ENCODE measurements around the gene STYX.
A peak's percentile ranks its signal among the peaks of the same experiment; 100 is the strongest.

Gene STYX

GRCh38 chr14:52790011-52790755, 60.2 kb downstream of the STYX start:
- DNase-seq (ENCODE audit: low read depth) = no peak

- no peak for DNase-seq (ENCODE audit: low read depth)
These were observed 60.8 kb downstream of the STYX start for GRCh38 chr14:52790756-52791222.

- DNase-seq (ENCODE audit: low read depth) = peak; percentile 86
These were observed 61.5 kb downstream of the STYX start, which contains the start of gene GNPNAT1 for GRCh38 chr14:52791223-52792096. Gene GNPNAT1 (minus strand): TSS chr14:52791607. CDS start chr14:52784650, 6,957 bp downstream.

- DNase-seq (ENCODE audit: low read depth) = no peak
These were observed 62.1 kb downstream of the STYX start for GRCh38 chr14:52792097-52792415.

GRCh38 chr14:52793061-52793460, 63.1 kb downstream of the STYX start:
- DNase-seq (ENCODE audit: low read depth) = no peak

- DNase-seq (ENCODE audit: low read depth) = no peak
These were observed 67.7 kb downstream of the STYX start for GRCh38 chr14:52797653-52798052.

- no peak for DNase-seq (ENCODE audit: low read depth)
These were observed 68.9 kb downstream of the STYX start for GRCh38 chr14:52798826-52799225.

GRCh38 chr14:52801014-52801712, 71.2 kb downstream of the STYX start:
- no peak for DNase-seq (ENCODE audit: low read depth)

GRCh38 chr14:52802597-52802996, 72.6 kb downstream of the STYX start:
- DNase-seq (ENCODE audit: low read depth) = no peak

- no peak for DNase-seq (ENCODE audit: low read depth)
These were observed 76.1 kb downstream of the STYX start for GRCh38 chr14:52806115-52806514.

- no peak for DNase-seq (ENCODE audit: low read depth)
These were observed 78.1 kb downstream of the STYX start for GRCh38 chr14:52808101-52808500.

GRCh38 chr14:52821805-52822250, 91.9 kb downstream of the STYX start:
- DNase-seq (ENCODE audit: low read depth) = no peak

GRCh38 chr14:52824462-52824861, 94.5 kb downstream of the STYX start:
- no peak for DNase-seq (ENCODE audit: low read depth)
